ENCODE results near the gene PA2G4.

Gene PA2G4

GRCh38 chr12:56103823-56104108 lies 593 bp upstream of the PA2G4 start:
- peak overlapping the region; percentile 92 for H3K4me3 ChIP-seq (replicated peaks; ENCODE audit: low read depth, low read length)
- no peak for DNase-seq (ENCODE audit: extremely low read depth, insufficient read length)
- peaks cover 8% of the 10 kb centered on the region for H3K36me3 ChIP-seq (ENCODE audit: control insufficient read depth, insufficient read depth, low read length)
- TF ChIP-seq CTCF (IDR thresholded peaks at IDR 0.05; ENCODE audit: insufficient read depth, low read length, poor library complexity, severe bottlenecking) = no peak
- no peaks in the 10 kb centered on the region for H3K27me3 ChIP-seq (replicated peaks; ENCODE audit: control insufficient read depth, insufficient read depth, low read length)

- Histone ChIP-seq H3K36me3 (ENCODE audit: control insufficient read depth, insufficient read depth, low read length) (peaks cover 13% of the 10 kb centered on the region), H3K4me3 (replicated peaks; ENCODE audit: low read depth, low read length) (peak overlapping the region; percentile 92), H3K27me3 (replicated peaks; ENCODE audit: control insufficient read depth, insufficient read depth, low read length) (no peaks in the 10 kb centered on the region)
- DNase-seq (ENCODE audit: extremely low read depth, insufficient read length) = no peak
- peak; percentile 13 for TF ChIP-seq CTCF (IDR thresholded peaks at IDR 0.05; ENCODE audit: insufficient read depth, low read length, poor library complexity, severe bottlenecking)
Measured at GRCh38 chr12:56104815-56105608, 653 bp downstream of the PA2G4 start.

GRCh38 chr12:56105609-56105902 lies 1.2 kb downstream of the PA2G4 start:
- H3K36me3 ChIP-seq (ENCODE audit: control insufficient read depth, insufficient read depth, low read length) = peaks cover 16% of the 10 kb centered on the region
- no peaks in the 10 kb centered on the region for H3K27me3 ChIP-seq (replicated peaks; ENCODE audit: control insufficient read depth, insufficient read depth, low read length)
- peak overlapping the region; percentile 92 for H3K4me3 ChIP-seq (replicated peaks; ENCODE audit: low read depth, low read length)
- TF ChIP-seq CTCF (IDR thresholded peaks at IDR 0.05; ENCODE audit: insufficient read depth, low read length, poor library complexity, severe bottlenecking) = no peak
- no peak for DNase-seq (ENCODE audit: extremely low read depth, insufficient read length)

- H3K4me3 ChIP-seq (replicated peaks; ENCODE audit: low read depth, low read length) = no peak overlapping the region
- H3K36me3 ChIP-seq (ENCODE audit: control insufficient read depth, insufficient read depth, low read length) = peaks cover 23% of the 10 kb centered on the region
- no peak for TF ChIP-seq CTCF (IDR thresholded peaks at IDR 0.05; ENCODE audit: insufficient read depth, low read length, poor library complexity, severe bottlenecking)
- no peaks in the 10 kb centered on the region for H3K27me3 ChIP-seq (replicated peaks; ENCODE audit: control insufficient read depth, insufficient read depth, low read length)
- no peak for DNase-seq (ENCODE audit: extremely low read depth, insufficient read length)
Measured at GRCh38 chr12:56107242-56107641, 2.9 kb downstream of the PA2G4 start.

- Histone ChIP-seq H3K4me3 (replicated peaks; ENCODE audit: low read depth, low read length) (no peak overlapping the region), H3K27me3 (replicated peaks; ENCODE audit: control insufficient read depth, insufficient read depth, low read length) (no peaks in the 10 kb centered on the region), H3K36me3 (ENCODE audit: control insufficient read depth, insufficient read depth, low read length) (peaks cover 24% of the 10 kb centered on the region)
- no peak for TF ChIP-seq CTCF (IDR thresholded peaks at IDR 0.05; ENCODE audit: insufficient read depth, low read length, poor library complexity, severe bottlenecking)
- DNase-seq (ENCODE audit: extremely low read depth, insufficient read length) = no peak
Measured at GRCh38 chr12:56110571-56110970, 6.2 kb downstream of the PA2G4 start.

GRCh38 chr12:56114084-56114483 lies 9.7 kb downstream of the PA2G4 start:
- no peak for DNase-seq (ENCODE audit: extremely low read depth, insufficient read length)
- Histone ChIP-seq H3K27me3 (replicated peaks; ENCODE audit: control insufficient read depth, insufficient read depth, low read length) (no peaks in the 10 kb centered on the region), H3K36me3 (ENCODE audit: control insufficient read depth, insufficient read depth, low read length) (peaks cover 16% of the 10 kb centered on the region), H3K4me3 (replicated peaks; ENCODE audit: low read depth, low read length) (no peak overlapping the region)
- TF ChIP-seq CTCF (IDR thresholded peaks at IDR 0.05; ENCODE audit: insufficient read depth, low read length, poor library complexity, severe bottlenecking) = no peak

Measured in GM06990 (cell line).